ENCODE measurements around the gene NEURL1.
"Not testable (repeated sequence)": the region's sequence is repeated elsewhere in the genome, so short reads cannot be mapped to it uniquely, and the experiment has no call there.

Gene NEURL1

GRCh38 chr10:103465411-103466179 is 27.9 kb upstream of the NEURL1 start:
- no peak for DNase-seq

GRCh38 chr10:103466734-103467133 is 26.8 kb upstream of the NEURL1 start:
- DNase-seq = no peak

- peak; percentile 12 for DNase-seq
Observed at GRCh38 chr10:103467406-103467805, 26.1 kb upstream of the NEURL1 start.

GRCh38 chr10:103469201-103469600 is 24.3 kb upstream of the NEURL1 start:
- DNase-seq = no peak

GRCh38 chr10:103470761-103471653 is 22.5 kb upstream of the NEURL1 start:
- peak; percentile 82 for DNase-seq

GRCh38 chr10:103472005-103472404 is 21.5 kb upstream of the NEURL1 start:
- DNase-seq = no peak

GRCh38 chr10:103473261-103473671 is 20.2 kb upstream of the NEURL1 start:
- no peak for DNase-seq

- DNase-seq = no peak
Observed at GRCh38 chr10:103474077-103474476, 19.4 kb upstream of the NEURL1 start.

GRCh38 chr10:103475437-103475836 is 18.1 kb upstream of the NEURL1 start:
- DNase-seq = no peak

- no peak for DNase-seq
Observed at GRCh38 chr10:103476046-103476768, 17.3 kb upstream of the NEURL1 start.

- no peak for DNase-seq
Observed at GRCh38 chr10:103478671-103479070, 14.8 kb upstream of the NEURL1 start.

- no peak for DNase-seq
Observed at GRCh38 chr10:103479135-103479534, 14.4 kb upstream of the NEURL1 start, which contains the start of gene CALHM3. CALHM3 (minus strand) TSS chr10:103479240; CDS start chr10:103479032, 208 bp downstream.

GRCh38 chr10:103480521-103480920 is 13.0 kb upstream of the NEURL1 start:
- no peak for DNase-seq

- peak; percentile 82 for DNase-seq
Observed at GRCh38 chr10:103481974-103482531, 11.5 kb upstream of the NEURL1 start.

GRCh38 chr10:103486635-103487409 is 6.7 kb upstream of the NEURL1 start:
- not testable (repeated sequence) for DNase-seq

GRCh38 chr10:103487410-103487708 is 6.1 kb upstream of the NEURL1 start:
- DNase-seq = no peak

- DNase-seq = no peak
Observed at GRCh38 chr10:103490986-103491314, 2.6 kb upstream of the NEURL1 start.

GRCh38 chr10:103491729-103492364 is 1.7 kb upstream of the NEURL1 start:
- no peak for DNase-seq

GRCh38 chr10:103492655-103493261 is 747 bp upstream of the NEURL1 start:
- no peak for DNase-seq

- DNase-seq = peak; percentile 34
Observed at GRCh38 chr10:103493916-103494877, 692 bp downstream of the NEURL1 start.

Data from CD4-positive, alpha-beta T cell treated with Interleukin-21 for 1 hour (primary cell).